ENCODE data around the gene MLC1. TPM values are rescaled to one million over a fixed set of nuclear protein-coding genes. Genes with fewer than 3 reads are reported as not detected.

Gene MLC1
- total RNA-seq, 2 donors from 2014 or later: 0.18 TPM; not detected in 1

GRCh38 chr22:50104141-50104544, 18.9 kb upstream of the MLC1 start:
- DNase-seq: no peak
- 82 to 96% methylated on average over 4 to 6 of the region's 6 CpGs for WGBS, 2 experiments (ENCODE audit: insufficient coverage in 1 of 2, insufficient read length in 1 of 2)

GRCh38 chr22:50102946-50103345, 17.7 kb upstream of the MLC1 start:
- peak; percentile 22 for TF ChIP-seq CTCF (conservative IDR thresholded peaks at IDR 0.05)
- Histone ChIP-seq H3K27me3 (ENCODE audit: control insufficient read depth, insufficient read depth, low read length, poor library complexity, severe bottlenecking) (no peaks in the 10 kb centered on the region), H3K9me3 (ENCODE audit: control insufficient read depth, low read length) (no peaks in the 10 kb centered on the region), H3K27ac (ENCODE audit: low read depth, low read length) (no peak overlapping the region), H3K36me3 (ENCODE audit: control insufficient read depth, insufficient read depth, low read length) (no peaks in the 10 kb centered on the region), H3K4me1 (ENCODE audit: control insufficient read depth, insufficient read depth, low read length) (no peaks in the 10 kb centered on the region), H3K9ac (ENCODE audit: extremely low read depth, low read length, poor library complexity, severe bottlenecking) (no peak overlapping the region), H3K4me3 (ENCODE audit: low read length) (no peak overlapping the region)
- Mint-ChIP-seq H3K4me1 (no peaks in the 10 kb centered on the region), H3K27ac (no peak overlapping the region), H3K4me3 (no peak overlapping the region), H3K27me3 (ENCODE audit: insufficient read depth) (no peaks in the 10 kb centered on the region), H3K9me3 (no peaks in the 10 kb centered on the region), H3K36me3 (ENCODE audit: low read depth) (no peaks in the 10 kb centered on the region)
- no peak for DNase-seq
- WGBS, 2 experiments (ENCODE audit: insufficient coverage in 1 of 2, insufficient read length in 1 of 2): 81 to 88% methylated on average over 7 to 11 of the region's 11 CpGs

More at GRCh38 chr22:50104141-50104544, 18.9 kb upstream of the MLC1 start:
- H3K4me3 ChIP-seq (ENCODE audit: low read length): no peak overlapping the region
- Mint-ChIP-seq H3K27ac (no peak overlapping the region), H3K27me3 (ENCODE audit: insufficient read depth) (no peaks in the 10 kb centered on the region), H3K4me1 (no peaks in the 10 kb centered on the region), H3K4me3 (no peak overlapping the region), H3K36me3 (ENCODE audit: low read depth) (no peaks in the 10 kb centered on the region), H3K9me3 (no peaks in the 10 kb centered on the region)
- H3K9me3 ChIP-seq (ENCODE audit: control insufficient read depth, low read length): no peaks in the 10 kb centered on the region
- no peaks in the 10 kb centered on the region for H3K27me3 ChIP-seq (ENCODE audit: control insufficient read depth, insufficient read depth, low read length, poor library complexity, severe bottlenecking)
- no peak overlapping the region for H3K27ac ChIP-seq (ENCODE audit: low read depth, low read length)
- H3K9ac ChIP-seq (ENCODE audit: extremely low read depth, low read length, poor library complexity, severe bottlenecking): no peak overlapping the region
- no peak for TF ChIP-seq CTCF (conservative IDR thresholded peaks at IDR 0.05)
- no peaks in the 10 kb centered on the region for H3K36me3 ChIP-seq (ENCODE audit: control insufficient read depth, insufficient read depth, low read length)
- H3K4me1 ChIP-seq (ENCODE audit: control insufficient read depth, insufficient read depth, low read length): no peaks in the 10 kb centered on the region

GRCh38 chr22:50101870-50102565, 16.8 kb upstream of the MLC1 start:
- no peaks in the 10 kb centered on the region for H3K36me3 ChIP-seq (ENCODE audit: control insufficient read depth, insufficient read depth, low read length)
- H3K27me3 Mint-ChIP-seq (ENCODE audit: insufficient read depth): no peaks in the 10 kb centered on the region
- no peaks in the 10 kb centered on the region for H3K27me3 ChIP-seq (ENCODE audit: control insufficient read depth, insufficient read depth, low read length, poor library complexity, severe bottlenecking)
- TF ChIP-seq CTCF (conservative IDR thresholded peaks at IDR 0.05): no peak
- H3K4me3 Mint-ChIP-seq: no peak overlapping the region
- no peaks in the 10 kb centered on the region for H3K4me1 Mint-ChIP-seq
- no peak for DNase-seq
- no peak overlapping the region for H3K27ac ChIP-seq (ENCODE audit: low read depth, low read length)
- H3K27ac Mint-ChIP-seq: no peak overlapping the region
- no peaks in the 10 kb centered on the region for H3K9me3 Mint-ChIP-seq
- no peak overlapping the region for H3K4me3 ChIP-seq (ENCODE audit: low read length)
- no peaks in the 10 kb centered on the region for H3K9me3 ChIP-seq (ENCODE audit: control insufficient read depth, low read length)
- H3K9ac ChIP-seq (ENCODE audit: extremely low read depth, low read length, poor library complexity, severe bottlenecking): no peak overlapping the region
- WGBS, 2 experiments (ENCODE audit: insufficient coverage in 1 of 2, insufficient read length in 1 of 2): 88 to 92% methylated on average over 8 to 10 of the region's 10 CpGs
- no peaks in the 10 kb centered on the region for H3K4me1 ChIP-seq (ENCODE audit: control insufficient read depth, insufficient read depth, low read length)
- no peaks in the 10 kb centered on the region for H3K36me3 Mint-ChIP-seq (ENCODE audit: low read depth)

Measured in endodermal cell (in vitro differentiated cells).